HTERT RPE-1 (cell line): ENCODE measurements around the gene GIMAP1.

Source experiments
- in situ Hi-C: fragments of 300-500 bp; cut with MboI; formaldehyde crosslinking; loops from 4 replicates; pipeline ENCODE4 v1.14.3; 2020; ENCODE audit warnings: low sequenced_read_pairs

The GIMAP1 gene

GRCh38 chr7:150721970-150722373 lies 5.6 kb downstream of the GIMAP1 start:
- in situ Hi-C loops: no loop called here

- in situ Hi-C loops: no loop called here
Measured at GRCh38 chr7:150722431-150722931, 6.1 kb downstream of the GIMAP1 start.

GRCh38 chr7:150723467-150723866 lies 7.1 kb downstream of the GIMAP1 start:
- in situ Hi-C loops: no loop called here

- in situ Hi-C loops: no loop called here
Measured at GRCh38 chr7:150727381-150727780, 11.0 kb downstream of the GIMAP1 start.

GRCh38 chr7:150728011-150728410 lies 11.6 kb downstream of the GIMAP1 start:
- in situ Hi-C loops: no loop called here

- in situ Hi-C loops: no loop called here
Measured at GRCh38 chr7:150728609-150729008, 12.2 kb downstream of the GIMAP1 start.

- in situ Hi-C loops: no loop called here
Measured at GRCh38 chr7:150731916-150732315, 15.5 kb downstream of the GIMAP1 start.

GRCh38 chr7:150732786-150733481 lies 16.5 kb downstream of the GIMAP1 start:
- in situ Hi-C loops: no loop called here

- in situ Hi-C loops: no loop called here
Measured at GRCh38 chr7:150733482-150734095, 17.2 kb downstream of the GIMAP1 start.

GRCh38 chr7:150734254-150734653 lies 17.8 kb downstream of the GIMAP1 start:
- in situ Hi-C loops: no loop called here

- in situ Hi-C loops: no loop called here
Measured at GRCh38 chr7:150735596-150736358, 19.4 kb downstream of the GIMAP1 start.

GRCh38 chr7:150736864-150737263 lies 20.5 kb downstream of the GIMAP1 start:
- in situ Hi-C loops: no loop called here

GRCh38 chr7:150737265-150738055 lies 21.0 kb downstream of the GIMAP1 start, which contains the start of gene GIMAP5:
TSS of gene GIMAP5 (plus strand) at chr7:150737418. CDS start at chr7:150740885, 3,467 bp downstream.
- in situ Hi-C loops: no loop called here

GRCh38 chr7:150738092-150738491 lies 21.7 kb downstream of the GIMAP1 start:
- in situ Hi-C loops: no loop called here

GRCh38 chr7:150738591-150739001 lies 22.2 kb downstream of the GIMAP1 start:
- in situ Hi-C loops: no loop called here

- in situ Hi-C loops: no loop called here
Measured at GRCh38 chr7:150739033-150739432, 22.6 kb downstream of the GIMAP1 start.

- in situ Hi-C loops: no loop called here
Measured at GRCh38 chr7:150740053-150740452, 23.6 kb downstream of the GIMAP1 start.

- in situ Hi-C loops: no loop called here
Measured at GRCh38 chr7:150742286-150742968, 26.0 kb downstream of the GIMAP1 start.

- in situ Hi-C loops: no loop called here
Measured at GRCh38 chr7:150744041-150744656, 27.7 kb downstream of the GIMAP1 start.

GRCh38 chr7:150745086-150745485 lies 28.7 kb downstream of the GIMAP1 start:
- in situ Hi-C loops: no loop called here
